ENCODE results near the gene PDE6C. TPM values are rescaled to one million over a fixed set of nuclear protein-coding genes. Genes with fewer than 3 reads are reported as not detected.

The PDE6C gene
- total RNA-seq, result not detected
- long read RNA-seq, result 0 reads

DNA sequence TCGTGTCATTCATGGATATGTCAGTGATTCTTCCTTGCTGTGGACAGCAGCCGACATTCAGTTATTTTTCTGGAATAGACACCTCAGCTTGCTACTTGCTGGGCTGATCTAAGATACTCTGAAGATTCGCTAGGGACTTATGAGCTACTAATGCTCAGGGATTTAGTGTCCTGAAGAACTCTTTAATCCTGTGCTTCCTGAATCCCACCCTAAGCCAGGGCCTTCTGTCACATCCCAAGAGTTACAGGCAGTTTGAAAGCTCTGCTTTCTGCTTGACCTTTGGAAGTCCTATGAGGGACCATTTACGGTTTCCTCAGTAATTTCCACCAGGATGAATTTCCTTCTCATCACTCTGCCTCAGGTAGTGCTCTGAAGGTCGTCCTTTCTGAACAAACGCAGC is at the start of gene PDE6C:
Gene PDE6C (plus strand): TSS at position 227 of the 400 bp plus-strand sequence. CDS start 189 bp downstream, outside the sequence.
- no peaks in the 10 kb centered on the region for H3K4me1 ChIP-seq
- 80% methylated on average over 6 of the region's 6 CpGs for WGBS (ENCODE audit: insufficient coverage, low coverage, low lambda C conversion rate, missing lambda C conversion rate)
- no peak within 1 kb of the TSS for H3K27ac ChIP-seq
- H3K9me3 ChIP-seq, result no peaks in the 10 kb centered on the region
- ATAC-seq, result no peak
- intact Hi-C loops (cut with DNase I), result no loop called here
- no peak for DNase-seq
- no peak within 1 kb of the TSS for H3K4me3 ChIP-seq
- no peak for TF ChIP-seq POLR2A (IDR thresholded peaks at IDR 0.05)
- TF ChIP-seq, protein P1, sequence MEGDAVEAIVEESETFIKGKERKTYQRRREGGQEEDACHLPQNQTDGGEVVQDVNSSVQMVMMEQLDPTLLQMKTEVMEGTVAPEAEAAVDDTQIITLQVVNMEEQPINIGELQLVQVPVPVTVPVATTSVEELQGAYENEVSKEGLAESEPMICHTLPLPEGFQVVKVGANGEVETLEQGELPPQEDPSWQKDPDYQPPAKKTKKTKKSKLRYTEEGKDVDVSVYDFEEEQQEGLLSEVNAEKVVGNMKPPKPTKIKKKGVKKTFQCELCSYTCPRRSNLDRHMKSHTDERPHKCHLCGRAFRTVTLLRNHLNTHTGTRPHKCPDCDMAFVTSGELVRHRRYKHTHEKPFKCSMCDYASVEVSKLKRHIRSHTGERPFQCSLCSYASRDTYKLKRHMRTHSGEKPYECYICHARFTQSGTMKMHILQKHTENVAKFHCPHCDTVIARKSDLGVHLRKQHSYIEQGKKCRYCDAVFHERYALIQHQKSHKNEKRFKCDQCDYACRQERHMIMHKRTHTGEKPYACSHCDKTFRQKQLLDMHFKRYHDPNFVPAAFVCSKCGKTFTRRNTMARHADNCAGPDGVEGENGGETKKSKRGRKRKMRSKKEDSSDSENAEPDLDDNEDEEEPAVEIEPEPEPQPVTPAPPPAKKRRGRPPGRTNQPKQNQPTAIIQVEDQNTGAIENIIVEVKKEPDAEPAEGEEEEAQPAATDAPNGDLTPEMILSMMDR (IDR thresholded peaks at IDR 0.05), result no peak
- H3K36me3 ChIP-seq, result no peaks in the 10 kb centered on the region
- no peaks in the 10 kb centered on the region for H3K27me3 ChIP-seq

DNA sequence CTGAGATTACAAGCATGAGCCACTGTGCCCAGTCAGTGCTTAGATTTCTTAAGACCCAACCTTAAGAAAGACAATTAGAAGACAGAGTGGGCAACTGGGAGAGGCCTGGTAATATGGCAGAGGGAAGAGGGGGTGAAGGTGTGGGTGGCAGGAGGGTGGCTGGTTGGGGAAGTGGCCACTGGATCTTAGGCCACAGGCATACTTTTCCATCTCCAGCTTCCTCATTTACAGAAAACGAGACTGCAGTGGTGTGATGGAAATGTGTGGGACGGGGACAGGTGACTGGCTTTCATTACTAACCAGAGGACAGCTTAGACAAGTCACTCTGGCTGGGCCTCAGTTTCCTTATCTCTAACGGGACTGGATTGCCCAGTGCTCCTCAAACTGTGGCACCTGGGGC is 46.9 kb upstream of the PDE6C start:
- peaks cover 0 to 7% of the 10 kb centered on the region in 2 donors for H3K27me3 ChIP-seq
- TF ChIP-seq POLR2A (IDR thresholded peaks at IDR 0.05), result no peak
- TF ChIP-seq, protein P1 (IDR thresholded peaks at IDR 0.05), result no peak
- no peak overlapping the region for H3K27ac ChIP-seq
- intact Hi-C loops (cut with DNase I), result no loop called here
- DNase-seq (no peak), ATAC-seq (no peak)
- H3K9me3 ChIP-seq, result no peaks in the 10 kb centered on the region
- H3K36me3 ChIP-seq, result no peaks in the 10 kb centered on the region
- no peak overlapping the region for H3K4me3 ChIP-seq
- 40% methylated on average over 1 of the region's 3 CpGs for WGBS (ENCODE audit: insufficient coverage, low coverage, low lambda C conversion rate, missing lambda C conversion rate)
- H3K4me1 ChIP-seq, result peaks cover 0 to 5% (median 0%) of the 10 kb centered on the region in 4 donors

- peaks cover 0 to 7% of the 10 kb centered on the region in 2 donors for H3K27me3 ChIP-seq
- H3K27ac ChIP-seq, result no peak within 1 kb of the TSS
- peak within 1 kb of the TSS; percentile 4 to 35 (median 14) for H3K4me3 ChIP-seq
- ATAC-seq, result peak; percentile 71 to 82 (median 76)
- no peaks in the 10 kb centered on the region for H3K9me3 ChIP-seq
- intact Hi-C loops (cut with DNase I), result no loop called here
- no peaks in the 10 kb centered on the region for H3K36me3 ChIP-seq
- peaks cover 0 to 5% (median 0%) of the 10 kb centered on the region in 4 donors for H3K4me1 ChIP-seq
- peak in 2 of 3 donors; percentile 51 to 56 for DNase-seq
- TF ChIP-seq, protein P1 (IDR thresholded peaks at IDR 0.05), result no peak
- no peak for TF ChIP-seq POLR2A (IDR thresholded peaks at IDR 0.05)
- 10% methylated on average over 6 of the region's 85 CpGs for WGBS (ENCODE audit: insufficient coverage, low coverage, low lambda C conversion rate, missing lambda C conversion rate)
Observed at GRCh38 chr10:93566435-93567276, 45.7 kb upstream of the PDE6C start, which contains the start of gene FFAR4. Gene FFAR4 (plus strand): TSS chr10:93566665. CDS start chr10:93566721, 56 bp downstream.

- TF ChIP-seq, protein P1 (IDR thresholded peaks at IDR 0.05), result no peak
- TF ChIP-seq POLR2A (IDR thresholded peaks at IDR 0.05), result no peak
- Histone ChIP-seq H3K36me3 (no peaks in the 10 kb centered on the region), H3K27ac (no peak overlapping the region), H3K4me1 (peaks cover 0 to 5% (median 0%) of the 10 kb centered on the region in 4 donors), H3K9me3 (no peaks in the 10 kb centered on the region), H3K4me3 (peak overlapping the region in 2 of 3 donors; percentile 14 to 35), H3K27me3 (peaks cover 0 to 7% of the 10 kb centered on the region in 2 donors)
- intact Hi-C loops (cut with DNase I), result no loop called here
- ATAC-seq, result peak in 2 of 4 donors; percentile 15 to 25
- DNase-seq, result no peak
- WGBS (ENCODE audit: insufficient coverage, low coverage, low lambda C conversion rate, missing lambda C conversion rate), result 11% methylated on average over 14 of the region's 33 CpGs
Observed at GRCh38 chr10:93567277-93568104, 44.8 kb upstream of the PDE6C start.
